OCI-LY1 (cell line): ENCODE results near the gene ARMH3.

Experiments used
- H2AFZ ChIP-seq: fragments of 200-600 bp; sonication (generic), shearing (Covaris generic); 2 replicates; pipeline ENCODE4 v1.6.0; 2014; ENCODE audit warnings: antibody characterized with exemption, mild to moderate bottlenecking, low read length
- H3F3A ChIP-seq: fragments of 200-600 bp; sonication (generic), shearing (Covaris generic); 2 replicates; pipeline ENCODE4 v1.6.0; 2014; ENCODE audit warnings: mild to moderate bottlenecking, antibody characterized with exemption, low read length, moderate library complexity; ENCODE audit not compliant: insufficient read depth
- H3K27ac ChIP-seq: fragments of 200-600 bp; sonication (generic); 2 replicates; pipeline ENCODE4 v1.5.1; 2014; ENCODE audit warnings: low read length, mixed run types, mild to moderate bottlenecking, low read depth; ENCODE audit not compliant: poor library complexity, severe bottlenecking
- H3K27me3 ChIP-seq: fragments of 200-600 bp; sonication (generic); 2 replicates; pipeline ENCODE4 v1.6.0; 2014; ENCODE audit warnings: antibody characterized with exemption, mild to moderate bottlenecking, low read length, moderate library complexity; ENCODE audit not compliant: insufficient read depth
- H3K36me3 ChIP-seq: fragments of 200-600 bp; sonication (generic); 2 replicates; pipeline ENCODE4 v1.6.1; 2014; ENCODE audit warnings: mild to moderate bottlenecking, antibody characterized with exemption, low read length, moderate library complexity, mixed read lengths; ENCODE audit not compliant: insufficient read depth
- H3K4me1 ChIP-seq: fragments of 200-600 bp; sonication (generic); 2 replicates; pipeline ENCODE4 v1.5.1; 2014; ENCODE audit warnings: mild to moderate bottlenecking, low read length, moderate library complexity; ENCODE audit not compliant: insufficient read depth, severe bottlenecking
- H3K4me2 ChIP-seq: fragments of 200-600 bp; sonication (generic), shearing (Covaris generic); 2 replicates; pipeline ENCODE4 v1.6.1; 2014; ENCODE audit warnings: low read length
- H3K4me3 ChIP-seq: fragments of 200-600 bp; sonication (generic); 2 replicates; pipeline ENCODE4 v1.5.1; 2014; ENCODE audit warnings: low read length, low read depth, mild to moderate bottlenecking, mixed read lengths; ENCODE audit not compliant: poor library complexity, severe bottlenecking
- H3K79me2 ChIP-seq: fragments of 200-600 bp; shearing (Covaris generic); 2 replicates; pipeline ENCODE4 v1.6.1; 2016; ENCODE audit warnings: mixed run types, low read length, mixed read lengths; ENCODE audit not compliant: insufficient read depth
- H3K9ac ChIP-seq: fragments of 200-600 bp; sonication (generic), shearing (Covaris generic); 2 replicates; pipeline ENCODE4 v1.6.1; 2014; ENCODE audit warnings: mild to moderate bottlenecking, low read length, mixed read lengths
- H3K9me2 ChIP-seq: fragments of 200-600 bp; sonication (generic), shearing (Covaris generic); 2 replicates; pipeline ENCODE4 v1.6.1; 2014; ENCODE audit warnings: low read depth, mild to moderate bottlenecking, low read length, mixed read lengths
- H3K9me3 ChIP-seq: fragments of 200-600 bp; shearing (Covaris generic); 2 replicates; pipeline ENCODE4 v1.6.1; 2014; ENCODE audit warnings: low read length, mixed read lengths
- H4K20me1 ChIP-seq: fragments of 200-600 bp; sonication (generic), shearing (Covaris generic); 2 replicates; pipeline ENCODE4 v1.6.0; 2016; ENCODE audit warnings: mild to moderate bottlenecking, low read length; ENCODE audit not compliant: insufficient read depth
- EZH2 ChIP-seq: fragments of 200-600 bp; sonication (generic), shearing (Covaris generic); IDR thresholded peaks from 2 replicates; pipeline ENCODE4 v1.8.0; 2017; ENCODE audit warnings: borderline replicate concordance, mixed run types, mild to moderate bottlenecking, antibody characterized with exemption, low read length, moderate library complexity, mixed read lengths
- TF ChIP-seq, protein P1 (sequence below): fragments of 200-600 bp; sonication (generic), shearing (Covaris generic); IDR thresholded peaks from 2 replicates; pipeline ENCODE4 v1.5.1; 2017; ENCODE audit warnings: mild to moderate bottlenecking, antibody characterized with exemption, low read length, moderate library complexity, mixed read lengths

ARMH3 gene

DNA sequence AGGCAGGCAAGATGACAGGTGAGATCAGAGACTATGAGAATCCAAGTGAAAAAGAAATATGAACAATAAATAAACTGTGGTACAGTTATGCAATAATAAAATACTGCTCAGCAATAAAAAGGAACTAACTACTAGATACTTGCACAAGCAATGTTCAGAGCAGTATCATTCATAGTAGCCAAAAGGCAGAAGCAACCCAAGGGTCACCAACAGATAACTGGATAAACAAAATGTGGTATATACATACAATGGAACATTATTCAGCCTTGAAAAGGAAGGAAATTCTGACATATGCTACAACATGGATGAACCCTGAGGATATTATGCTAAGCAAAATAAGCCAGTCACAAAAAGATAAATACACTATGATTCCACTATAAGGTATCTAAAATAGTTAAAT lies 135.4 kb downstream of the ARMH3 start:
- no peaks in the 10 kb centered on the region for H3K36me3 ChIP-seq
- no peaks in the 10 kb centered on the region for H3F3A ChIP-seq
- H3K4me2 ChIP-seq, result no peak overlapping the region

DNA sequence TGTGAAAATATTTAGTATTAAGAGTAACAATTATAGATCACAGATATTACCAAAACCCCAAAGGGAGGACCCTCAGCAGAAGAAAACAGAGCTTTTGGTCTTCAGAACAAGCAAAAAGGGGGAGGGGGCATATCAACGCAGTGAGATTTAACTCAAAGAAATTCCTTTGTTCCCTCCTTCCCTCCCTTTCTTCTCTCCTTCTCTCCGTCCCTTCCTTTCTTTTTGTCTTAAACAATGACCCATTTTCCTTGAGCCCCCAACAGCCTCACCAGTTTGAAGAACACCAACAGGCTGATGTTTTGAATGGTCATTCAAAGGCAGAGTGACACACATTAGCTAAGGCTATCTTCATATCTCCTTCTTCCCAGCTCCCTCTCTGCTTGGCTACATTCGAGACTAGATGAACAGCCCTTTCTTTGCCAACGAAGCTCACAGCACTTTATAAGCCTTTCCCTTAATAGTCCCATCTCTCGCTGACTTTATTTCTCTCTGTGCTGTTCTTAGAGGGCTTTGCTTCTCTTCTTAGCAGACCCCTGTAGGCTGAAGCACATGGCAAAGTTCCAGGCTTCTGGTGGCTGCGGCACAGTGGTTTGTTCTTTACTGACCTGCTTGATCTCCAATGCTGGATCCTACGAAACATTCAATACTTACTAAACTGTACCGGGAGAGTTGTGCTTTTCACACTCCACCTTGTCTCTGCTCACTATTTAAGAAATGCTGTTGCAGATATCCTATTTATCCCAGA lies 136.8 kb downstream of the ARMH3 start:
- H3K9me2 ChIP-seq, result no peaks in the 10 kb centered on the region
- no peaks in the 10 kb centered on the region for H3K4me1 ChIP-seq
- H3K79me2 ChIP-seq, result no peaks in the 10 kb centered on the region
- H3K27ac ChIP-seq, result no peak overlapping the region
- H3K27me3 ChIP-seq, result no peaks in the 10 kb centered on the region
- H4K20me1 ChIP-seq, result no peaks in the 10 kb centered on the region
- no peaks in the 10 kb centered on the region for H3K36me3 ChIP-seq
- no peaks in the 10 kb centered on the region for H3F3A ChIP-seq
- H2AFZ ChIP-seq, result no peak overlapping the region
- no peak overlapping the region for H3K4me3 ChIP-seq
- no peaks in the 10 kb centered on the region for H3K9me3 ChIP-seq
- no peak overlapping the region for H3K4me2 ChIP-seq
- TF ChIP-seq EZH2, result no peak
- TF ChIP-seq, protein P1, sequence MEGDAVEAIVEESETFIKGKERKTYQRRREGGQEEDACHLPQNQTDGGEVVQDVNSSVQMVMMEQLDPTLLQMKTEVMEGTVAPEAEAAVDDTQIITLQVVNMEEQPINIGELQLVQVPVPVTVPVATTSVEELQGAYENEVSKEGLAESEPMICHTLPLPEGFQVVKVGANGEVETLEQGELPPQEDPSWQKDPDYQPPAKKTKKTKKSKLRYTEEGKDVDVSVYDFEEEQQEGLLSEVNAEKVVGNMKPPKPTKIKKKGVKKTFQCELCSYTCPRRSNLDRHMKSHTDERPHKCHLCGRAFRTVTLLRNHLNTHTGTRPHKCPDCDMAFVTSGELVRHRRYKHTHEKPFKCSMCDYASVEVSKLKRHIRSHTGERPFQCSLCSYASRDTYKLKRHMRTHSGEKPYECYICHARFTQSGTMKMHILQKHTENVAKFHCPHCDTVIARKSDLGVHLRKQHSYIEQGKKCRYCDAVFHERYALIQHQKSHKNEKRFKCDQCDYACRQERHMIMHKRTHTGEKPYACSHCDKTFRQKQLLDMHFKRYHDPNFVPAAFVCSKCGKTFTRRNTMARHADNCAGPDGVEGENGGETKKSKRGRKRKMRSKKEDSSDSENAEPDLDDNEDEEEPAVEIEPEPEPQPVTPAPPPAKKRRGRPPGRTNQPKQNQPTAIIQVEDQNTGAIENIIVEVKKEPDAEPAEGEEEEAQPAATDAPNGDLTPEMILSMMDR, result no peak
- no peak overlapping the region for H3K9ac ChIP-seq

More for the DNA sequence above, 135.4 kb downstream of the ARMH3 start:
- no peak for TF ChIP-seq EZH2
- TF ChIP-seq, protein P1, result no peak
- no peaks in the 10 kb centered on the region for H3K79me2 ChIP-seq
- H3K4me3 ChIP-seq, result no peak overlapping the region
- no peaks in the 10 kb centered on the region for H3K9me3 ChIP-seq
- no peak overlapping the region for H3K27ac ChIP-seq
- no peak overlapping the region for H3K9ac ChIP-seq
- no peaks in the 10 kb centered on the region for H3K27me3 ChIP-seq
- no peak overlapping the region for H2AFZ ChIP-seq
- no peaks in the 10 kb centered on the region for H3K4me1 ChIP-seq
- no peaks in the 10 kb centered on the region for H4K20me1 ChIP-seq
- H3K9me2 ChIP-seq, result no peaks in the 10 kb centered on the region

DNA sequence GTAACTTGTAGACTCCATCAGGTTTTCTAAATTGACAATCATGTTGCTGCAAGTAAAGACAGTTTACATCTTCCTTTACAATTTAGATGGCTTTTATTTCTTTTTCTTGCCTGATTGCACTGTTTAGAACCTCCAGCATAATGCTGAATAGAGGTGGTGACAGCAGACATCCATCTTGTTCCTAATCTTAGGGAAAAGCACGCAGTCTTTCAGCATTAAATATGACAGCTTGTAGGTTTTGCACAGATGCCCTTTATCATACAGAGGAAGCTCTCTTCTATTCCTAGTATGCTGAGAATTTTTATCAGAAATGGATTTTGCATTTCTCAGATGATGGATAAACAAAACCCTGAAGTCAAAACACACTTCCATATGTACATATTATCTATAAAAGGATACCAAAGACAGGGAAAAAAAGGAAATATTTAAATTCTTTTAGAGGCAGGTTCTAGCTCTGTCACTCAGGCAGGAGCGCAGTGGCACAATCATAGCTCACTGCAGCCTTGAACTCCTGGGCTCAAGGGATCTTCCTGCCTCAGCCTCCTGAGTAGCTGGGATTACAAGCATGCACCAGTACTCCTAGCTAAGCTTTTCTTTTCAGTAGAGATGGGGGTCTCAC lies 143.3 kb downstream of the ARMH3 start:
- no peaks in the 10 kb centered on the region for H3K9me2 ChIP-seq
- peaks cover 7% of the 10 kb centered on the region for H3K4me1 ChIP-seq
- H3K9me3 ChIP-seq, result no peaks in the 10 kb centered on the region
- H3K27me3 ChIP-seq, result no peaks in the 10 kb centered on the region
- no peak overlapping the region for H3K9ac ChIP-seq
- no peak overlapping the region for H3K27ac ChIP-seq
- no peaks in the 10 kb centered on the region for H3K79me2 ChIP-seq
- H3K36me3 ChIP-seq, result no peaks in the 10 kb centered on the region
- no peak overlapping the region for H3K4me2 ChIP-seq
- no peaks in the 10 kb centered on the region for H4K20me1 ChIP-seq
- TF ChIP-seq, protein P1, result no peak
- no peak for TF ChIP-seq EZH2
- no peaks in the 10 kb centered on the region for H3F3A ChIP-seq
- H3K4me3 ChIP-seq, result no peak overlapping the region
- no peak overlapping the region for H2AFZ ChIP-seq
